ENCODE data around the gene LMBR1. TPM values are rescaled to one million over a fixed set of nuclear protein-coding genes. Genes with fewer than 3 reads are reported as not detected.

The LMBR1 gene
- polyA plus RNA-seq, 1 donor: 29.3 TPM

DNA sequence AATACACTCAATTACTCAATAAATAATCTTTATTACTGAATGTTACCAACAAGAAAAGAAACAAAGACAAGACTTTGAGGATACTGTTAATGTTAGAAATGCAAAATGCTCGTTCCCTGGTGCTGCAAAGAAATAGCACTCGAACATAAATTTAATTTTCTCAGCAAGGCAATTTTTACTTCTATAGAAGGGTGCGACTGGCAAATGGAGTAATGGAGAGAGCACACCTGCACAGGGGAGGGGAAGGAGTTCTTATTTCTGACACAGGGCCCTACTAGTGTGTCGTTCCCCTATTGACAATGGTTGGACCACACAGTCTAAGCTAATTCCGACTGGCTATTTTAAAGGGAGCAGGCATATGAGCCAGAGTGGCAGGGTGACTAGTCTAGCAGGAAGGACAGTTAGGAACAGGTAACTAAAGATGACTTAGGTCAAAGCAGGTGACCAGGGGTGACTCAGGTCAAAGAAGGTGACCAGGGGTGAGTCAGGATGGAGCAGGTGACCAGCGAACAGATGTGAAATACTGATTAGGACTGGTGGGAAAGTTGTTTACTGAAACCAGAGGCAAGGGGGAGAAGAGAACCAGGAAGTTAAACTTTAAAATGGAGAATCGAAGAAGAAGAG, 133.3 kb downstream of the LMBR1 start:
- H3K36me3 ChIP-seq (ENCODE audit: control insufficient read depth, insufficient read depth, low read length): peaks cover 6% of the 10 kb centered on the region
- H3K27ac ChIP-seq (ENCODE audit: low read length): no peak overlapping the region
- H3K9me3 ChIP-seq (ENCODE audit: control insufficient read depth, low read depth, low read length): peaks cover 8% of the 10 kb centered on the region
- H3K4me1 ChIP-seq (ENCODE audit: control insufficient read depth, insufficient read depth, low read length): no peaks in the 10 kb centered on the region
- no peak overlapping the region for H3K4me3 ChIP-seq (ENCODE audit: low read length)
- DNase-seq: no peak
- no peaks in the 10 kb centered on the region for H3K27me3 ChIP-seq (ENCODE audit: control insufficient read depth, insufficient read depth, low read length)
- 93% methylated on average over 3 of the region's 7 CpGs for WGBS (ENCODE audit: insufficient coverage, low lambda C conversion rate)

GRCh38 chr7:156759143-156759542, 133.8 kb downstream of the LMBR1 start:
- Histone ChIP-seq H3K36me3 (ENCODE audit: control insufficient read depth, insufficient read depth, low read length) (peaks cover 6% of the 10 kb centered on the region), H3K27me3 (ENCODE audit: control insufficient read depth, insufficient read depth, low read length) (no peaks in the 10 kb centered on the region), H3K9me3 (ENCODE audit: control insufficient read depth, low read depth, low read length) (peaks cover 8% of the 10 kb centered on the region), H3K27ac (ENCODE audit: low read length) (no peak overlapping the region), H3K4me1 (ENCODE audit: control insufficient read depth, insufficient read depth, low read length) (no peaks in the 10 kb centered on the region), H3K4me3 (ENCODE audit: low read length) (no peak overlapping the region)
- WGBS (ENCODE audit: insufficient coverage, low lambda C conversion rate): no CpG with 5 or more reads among the region's 2 CpGs
- peak; percentile 15 to 45 for DNase-seq

DNA sequence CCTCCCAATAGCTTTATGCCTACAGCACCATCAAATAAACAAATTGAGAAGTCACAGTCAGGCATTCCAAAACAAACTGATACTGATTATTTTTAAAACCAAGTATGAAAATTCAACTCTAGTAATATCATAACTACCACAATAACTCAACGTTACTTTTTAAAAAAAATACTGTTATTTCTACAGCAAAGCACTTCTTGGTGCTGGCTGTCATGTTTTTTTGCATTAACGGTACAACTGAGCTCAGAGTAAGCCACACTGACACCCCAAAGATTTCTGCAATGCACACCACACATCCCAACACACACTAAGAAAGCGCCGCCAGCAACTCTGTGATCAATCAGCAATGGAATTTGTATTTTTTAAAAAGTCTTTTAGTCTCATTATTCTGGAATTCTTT, 138.8 kb downstream of the LMBR1 start:
- Histone ChIP-seq H3K27me3 (ENCODE audit: control insufficient read depth, insufficient read depth, low read length) (no peaks in the 10 kb centered on the region), H3K4me1 (ENCODE audit: control insufficient read depth, insufficient read depth, low read length) (no peaks in the 10 kb centered on the region), H3K9me3 (ENCODE audit: control insufficient read depth, low read depth, low read length) (no peaks in the 10 kb centered on the region), H3K27ac (ENCODE audit: low read length) (no peak overlapping the region), H3K4me3 (ENCODE audit: low read length) (no peak overlapping the region), H3K36me3 (ENCODE audit: control insufficient read depth, insufficient read depth, low read length) (peaks cover 2% of the 10 kb centered on the region)
- DNase-seq: no peak
- WGBS (ENCODE audit: insufficient coverage, low lambda C conversion rate): 100% methylated on average over 2 of the region's 4 CpGs

DNA sequence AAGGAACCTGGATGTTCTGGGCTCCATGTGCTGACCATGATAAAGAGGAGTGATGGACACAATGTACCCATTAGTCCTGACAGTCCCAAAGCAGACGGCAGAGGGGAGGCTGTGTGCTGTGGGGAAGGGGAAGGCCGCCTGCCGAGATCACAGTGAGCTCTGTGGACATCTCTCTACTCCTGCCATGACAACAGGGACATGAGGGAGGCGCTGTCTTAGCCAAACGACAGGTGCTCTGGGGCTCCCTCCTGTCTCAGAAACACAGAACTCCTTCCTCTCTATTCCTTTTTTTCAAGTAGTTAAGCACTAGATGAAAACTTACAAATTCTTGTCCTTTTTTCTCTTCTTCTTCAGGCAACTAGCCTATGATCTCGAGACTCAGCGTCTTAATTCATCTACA, 139.4 kb downstream of the LMBR1 start:
- WGBS (ENCODE audit: insufficient coverage, low lambda C conversion rate): no CpG with 5 or more reads among the region's 7 CpGs
- H3K9me3 ChIP-seq (ENCODE audit: control insufficient read depth, low read depth, low read length): no peaks in the 10 kb centered on the region
- H3K36me3 ChIP-seq (ENCODE audit: control insufficient read depth, insufficient read depth, low read length): peaks cover 2% of the 10 kb centered on the region
- no peak overlapping the region for H3K4me3 ChIP-seq (ENCODE audit: low read length)
- no peak overlapping the region for H3K27ac ChIP-seq (ENCODE audit: low read length)
- no peak for DNase-seq
- H3K4me1 ChIP-seq (ENCODE audit: control insufficient read depth, insufficient read depth, low read length): no peaks in the 10 kb centered on the region
- no peaks in the 10 kb centered on the region for H3K27me3 ChIP-seq (ENCODE audit: control insufficient read depth, insufficient read depth, low read length)

DNA sequence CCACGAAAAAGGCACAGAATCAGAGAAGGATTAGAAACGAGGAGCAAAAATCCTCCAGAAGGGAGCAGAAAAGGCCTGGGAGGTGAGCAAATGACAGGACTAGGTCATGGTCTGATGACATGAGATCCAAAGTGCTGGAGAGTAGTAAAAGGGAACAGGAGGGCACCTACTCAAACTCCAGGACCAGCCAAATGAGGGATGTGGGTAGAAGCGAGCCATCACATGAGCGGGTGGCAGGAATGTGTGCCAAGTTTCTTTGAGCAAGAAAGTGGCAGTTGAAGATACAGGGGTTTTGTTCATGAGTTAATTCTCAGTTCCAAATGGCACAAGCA, 139.8 kb downstream of the LMBR1 start:
- no peaks in the 10 kb centered on the region for H3K9me3 ChIP-seq (ENCODE audit: control insufficient read depth, low read depth, low read length)
- no peak overlapping the region for H3K27ac ChIP-seq (ENCODE audit: low read length)
- no peaks in the 10 kb centered on the region for H3K27me3 ChIP-seq (ENCODE audit: control insufficient read depth, insufficient read depth, low read length)
- no peak overlapping the region for H3K4me3 ChIP-seq (ENCODE audit: low read length)
- no peaks in the 10 kb centered on the region for H3K4me1 ChIP-seq (ENCODE audit: control insufficient read depth, insufficient read depth, low read length)
- no peak for DNase-seq
- H3K36me3 ChIP-seq (ENCODE audit: control insufficient read depth, insufficient read depth, low read length): peaks cover under 1% of the 10 kb centered on the region
- no CpG with 5 or more reads among the region's 4 CpGs for WGBS (ENCODE audit: insufficient coverage, low lambda C conversion rate)

GRCh38 chr7:156752367-156753228, 140.4 kb downstream of the LMBR1 start:
- H3K9me3 ChIP-seq (ENCODE audit: control insufficient read depth, low read depth, low read length): no peaks in the 10 kb centered on the region
- H3K4me1 ChIP-seq (ENCODE audit: control insufficient read depth, insufficient read depth, low read length): no peaks in the 10 kb centered on the region
- no peak overlapping the region for H3K27ac ChIP-seq (ENCODE audit: low read length)
- no peak for DNase-seq
- 66% methylated on average over 4 of the region's 7 CpGs for WGBS (ENCODE audit: insufficient coverage, low lambda C conversion rate)
- H3K27me3 ChIP-seq (ENCODE audit: control insufficient read depth, insufficient read depth, low read length): no peaks in the 10 kb centered on the region
- no peak overlapping the region for H3K4me3 ChIP-seq (ENCODE audit: low read length)
- H3K36me3 ChIP-seq (ENCODE audit: control insufficient read depth, insufficient read depth, low read length): no peaks in the 10 kb centered on the region

- Histone ChIP-seq H3K4me3 (ENCODE audit: low read length) (no peak overlapping the region), H3K27me3 (ENCODE audit: control insufficient read depth, insufficient read depth, low read length) (no peaks in the 10 kb centered on the region), H3K9me3 (ENCODE audit: control insufficient read depth, low read depth, low read length) (no peaks in the 10 kb centered on the region), H3K36me3 (ENCODE audit: control insufficient read depth, insufficient read depth, low read length) (no peaks in the 10 kb centered on the region), H3K4me1 (ENCODE audit: control insufficient read depth, insufficient read depth, low read length) (no peaks in the 10 kb centered on the region), H3K27ac (ENCODE audit: low read length) (no peak overlapping the region)
- no peak for DNase-seq
- no CpG with 5 or more reads among the region's 3 CpGs for WGBS (ENCODE audit: insufficient coverage, low lambda C conversion rate)
Measured at GRCh38 chr7:156751319-156751718, 141.7 kb downstream of the LMBR1 start.

DNA sequence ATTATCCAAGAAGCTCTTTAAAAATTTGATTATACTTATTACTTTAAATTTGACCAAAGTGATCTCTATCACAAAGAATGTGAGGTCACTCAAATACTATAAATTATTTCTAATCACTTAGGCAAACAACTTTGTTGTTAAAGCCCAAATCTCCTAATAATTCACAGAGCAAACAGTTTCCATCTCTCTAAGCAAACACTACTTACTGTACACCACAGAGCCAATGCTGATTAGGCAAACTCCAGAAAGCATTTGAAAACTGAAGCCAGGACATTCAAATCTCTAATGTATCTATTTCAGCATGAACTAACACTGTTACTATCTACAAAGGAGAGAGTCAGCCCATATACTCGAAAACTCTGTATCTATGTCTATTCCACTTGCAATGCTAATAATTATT, 145.3 kb downstream of the LMBR1 start:
- no peaks in the 10 kb centered on the region for H3K27me3 ChIP-seq (ENCODE audit: control insufficient read depth, insufficient read depth, low read length)
- H3K4me3 ChIP-seq (ENCODE audit: low read length): no peak overlapping the region
- DNase-seq: no peak

GRCh38 chr7:156746891-156747290, 146.1 kb downstream of the LMBR1 start:
- Histone ChIP-seq H3K4me1 (ENCODE audit: control insufficient read depth, insufficient read depth, low read length) (no peaks in the 10 kb centered on the region), H3K36me3 (ENCODE audit: control insufficient read depth, insufficient read depth, low read length) (no peaks in the 10 kb centered on the region), H3K9me3 (ENCODE audit: control insufficient read depth, low read depth, low read length) (no peaks in the 10 kb centered on the region), H3K27me3 (ENCODE audit: control insufficient read depth, insufficient read depth, low read length) (no peaks in the 10 kb centered on the region), H3K4me3 (ENCODE audit: low read length) (no peak overlapping the region), H3K27ac (ENCODE audit: low read length) (no peak overlapping the region)
- DNase-seq: no peak
- WGBS (ENCODE audit: insufficient coverage, low lambda C conversion rate): no CpG with 5 or more reads among the region's 1 CpG

More for the DNA sequence above, 145.3 kb downstream of the LMBR1 start:
- Histone ChIP-seq H3K27ac (ENCODE audit: low read length) (no peak overlapping the region), H3K36me3 (ENCODE audit: control insufficient read depth, insufficient read depth, low read length) (no peaks in the 10 kb centered on the region), H3K9me3 (ENCODE audit: control insufficient read depth, low read depth, low read length) (no peaks in the 10 kb centered on the region), H3K4me1 (ENCODE audit: control insufficient read depth, insufficient read depth, low read length) (no peaks in the 10 kb centered on the region)
- no CpG with 5 or more reads among the region's 1 CpG for WGBS (ENCODE audit: insufficient coverage, low lambda C conversion rate)

- Histone ChIP-seq H3K4me1 (ENCODE audit: control insufficient read depth, insufficient read depth, low read length) (no peaks in the 10 kb centered on the region), H3K9me3 (ENCODE audit: control insufficient read depth, low read depth, low read length) (no peaks in the 10 kb centered on the region), H3K4me3 (ENCODE audit: low read length) (no peak overlapping the region), H3K27me3 (ENCODE audit: control insufficient read depth, insufficient read depth, low read length) (no peaks in the 10 kb centered on the region), H3K36me3 (ENCODE audit: control insufficient read depth, insufficient read depth, low read length) (peaks cover 2% of the 10 kb centered on the region), H3K27ac (ENCODE audit: low read length) (no peak overlapping the region)
- 100% methylated on average over 1 of the region's 5 CpGs for WGBS (ENCODE audit: insufficient coverage, low lambda C conversion rate)
- DNase-seq: no peak
Measured at GRCh38 chr7:156739596-156739995, 153.4 kb downstream of the LMBR1 start.

DNA sequence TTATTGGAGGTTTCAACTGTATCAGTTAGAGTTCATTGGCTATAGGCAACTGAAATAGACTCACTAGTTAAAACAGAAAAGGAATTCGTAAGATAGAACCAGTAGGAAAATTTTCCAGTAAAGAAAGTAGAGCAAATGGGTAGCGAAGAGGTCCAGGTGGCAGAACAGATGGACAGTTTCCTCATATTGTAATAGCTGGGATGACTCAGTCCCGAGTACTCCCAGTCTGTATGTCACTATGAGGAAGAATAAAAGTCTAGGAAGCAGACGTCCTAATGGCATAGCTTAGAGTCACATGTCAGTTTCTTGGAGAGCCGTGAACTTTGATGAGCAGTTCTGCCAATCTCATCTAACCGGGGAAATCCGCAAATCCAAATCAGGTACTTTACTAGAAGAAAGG, 157.1 kb downstream of the LMBR1 start:
- 100% methylated on average over 1 of the region's 7 CpGs for WGBS (ENCODE audit: insufficient coverage, low lambda C conversion rate)
- DNase-seq: no peak
- peaks cover 14% of the 10 kb centered on the region for H3K36me3 ChIP-seq (ENCODE audit: control insufficient read depth, insufficient read depth, low read length)
- no peaks in the 10 kb centered on the region for H3K27me3 ChIP-seq (ENCODE audit: control insufficient read depth, insufficient read depth, low read length)
- no peak overlapping the region for H3K4me3 ChIP-seq (ENCODE audit: low read length)
- H3K4me1 ChIP-seq (ENCODE audit: control insufficient read depth, insufficient read depth, low read length): no peaks in the 10 kb centered on the region
- peaks cover 22% of the 10 kb centered on the region for H3K9me3 ChIP-seq (ENCODE audit: control insufficient read depth, low read depth, low read length)
- H3K27ac ChIP-seq (ENCODE audit: low read length): no peak overlapping the region
